Memory B cell (primary cell): ENCODE results near the gene PAPOLB.

Experiments used
- ATAC-seq: fragments of 150-1000 bp; cut with Tn5 transposase; 2 replicates; pipeline ENCODE4 v1.10.0; 2021; ENCODE audit warnings: low read depth, mild to moderate bottlenecking, moderate library complexity
- DNase-seq, 2 donors: peaks; one replicate each; pipeline ENCODE4 v3.0.0; 2022; ENCODE audit warnings: low spot score in 2 of 2
- H3K27ac Mint-ChIP-seq: one replicate; pipeline ENCODE4 v1.8.0; 2022; ENCODE audit warnings: mild to moderate bottlenecking, moderate library complexity, mixed read lengths
- H3K27me3 Mint-ChIP-seq: one replicate; pipeline ENCODE4 v1.8.0; 2022; ENCODE audit warnings: mixed read lengths
- H3K36me3 Mint-ChIP-seq: one replicate; pipeline ENCODE4 v1.8.0; 2022; ENCODE audit warnings: mild to moderate bottlenecking, mixed read lengths
- H3K4me1 Mint-ChIP-seq: one replicate; pipeline ENCODE4 v1.8.0; 2022; ENCODE audit warnings: mixed read lengths
- H3K4me3 Mint-ChIP-seq: one replicate; pipeline ENCODE4 v1.8.0; 2022; ENCODE audit warnings: mild to moderate bottlenecking, moderate library complexity, mixed read lengths
- H3K9me3 Mint-ChIP-seq: one replicate; pipeline ENCODE4 v1.8.0; 2022; ENCODE audit warnings: mixed read lengths

The PAPOLB gene

DNA sequence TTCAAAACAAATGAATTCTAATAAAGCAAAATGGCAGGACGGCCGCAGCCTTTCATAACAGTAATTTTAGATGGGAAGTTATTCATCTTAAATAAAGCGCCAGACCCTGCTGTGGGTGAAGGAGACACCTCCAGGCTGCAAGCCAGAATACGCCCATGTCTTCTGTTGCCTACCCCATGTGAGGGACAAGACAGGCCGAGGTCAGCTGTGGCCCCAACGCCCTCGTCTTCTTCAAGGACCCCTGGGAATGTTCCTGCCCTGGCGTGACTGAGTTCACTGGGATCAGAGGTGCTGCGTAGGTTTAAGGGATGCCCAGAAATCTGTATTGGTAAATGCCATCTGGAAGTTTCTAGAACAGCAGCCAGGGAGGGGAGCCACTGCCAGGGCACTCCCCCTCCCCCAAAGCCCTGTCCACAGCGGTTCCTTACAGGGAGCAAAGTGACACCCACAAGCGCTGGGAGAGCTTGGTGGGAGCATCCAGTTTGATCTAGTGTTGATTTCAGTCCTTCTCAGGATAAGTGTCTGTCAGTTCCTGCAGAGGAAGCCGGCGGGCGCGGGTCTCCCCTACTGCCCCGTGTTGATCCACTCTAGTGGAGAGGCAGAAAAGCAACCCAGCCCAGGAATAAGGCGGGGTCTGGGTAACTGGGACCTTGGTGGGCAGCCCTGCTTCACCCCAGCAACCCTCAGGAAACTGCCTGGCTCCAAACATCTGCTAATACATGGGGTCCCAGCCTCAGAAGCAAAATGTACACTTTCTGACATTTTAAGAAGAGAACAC lies 20.6 kb downstream of the PAPOLB start:
- no peak for ATAC-seq
- H3K9me3 Mint-ChIP-seq, result no peaks in the 10 kb centered on the region
- H3K36me3 Mint-ChIP-seq, result no peaks in the 10 kb centered on the region
- H3K4me3 Mint-ChIP-seq, result no peak overlapping the region
- no peaks in the 10 kb centered on the region for H3K4me1 Mint-ChIP-seq
- no peak for DNase-seq
- no peak overlapping the region for H3K27ac Mint-ChIP-seq
- H3K27me3 Mint-ChIP-seq, result peaks cover 12% of the 10 kb centered on the region

DNA sequence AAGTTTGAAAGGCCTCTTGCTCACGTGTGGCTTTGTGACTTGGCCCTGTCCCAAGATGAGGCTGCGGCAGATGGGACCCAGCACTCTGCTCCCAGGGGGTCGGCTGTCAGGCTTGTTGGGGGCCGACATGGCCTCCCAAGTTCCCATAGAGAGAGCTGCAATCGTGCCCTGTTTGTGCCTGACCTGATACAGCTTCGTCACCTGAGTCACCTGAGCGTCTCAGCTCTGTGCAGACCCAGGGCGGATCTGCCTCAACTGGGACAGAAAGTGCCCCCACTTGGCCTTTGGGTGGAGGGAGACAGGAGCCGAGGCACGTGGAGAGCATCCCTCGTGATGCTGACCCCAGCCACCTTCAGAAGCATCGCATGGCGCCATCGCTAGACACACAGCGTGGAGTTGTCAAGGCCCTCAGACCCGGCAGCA lies 21.7 kb downstream of the PAPOLB start:
- H3K36me3 Mint-ChIP-seq, result no peaks in the 10 kb centered on the region
- no peaks in the 10 kb centered on the region for H3K9me3 Mint-ChIP-seq
- ATAC-seq, result no peak
- no peak overlapping the region for H3K27ac Mint-ChIP-seq
- no peaks in the 10 kb centered on the region for H3K4me1 Mint-ChIP-seq
- no peak for DNase-seq
- H3K27me3 Mint-ChIP-seq, result peaks cover 8% of the 10 kb centered on the region
- no peak overlapping the region for H3K4me3 Mint-ChIP-seq

DNA sequence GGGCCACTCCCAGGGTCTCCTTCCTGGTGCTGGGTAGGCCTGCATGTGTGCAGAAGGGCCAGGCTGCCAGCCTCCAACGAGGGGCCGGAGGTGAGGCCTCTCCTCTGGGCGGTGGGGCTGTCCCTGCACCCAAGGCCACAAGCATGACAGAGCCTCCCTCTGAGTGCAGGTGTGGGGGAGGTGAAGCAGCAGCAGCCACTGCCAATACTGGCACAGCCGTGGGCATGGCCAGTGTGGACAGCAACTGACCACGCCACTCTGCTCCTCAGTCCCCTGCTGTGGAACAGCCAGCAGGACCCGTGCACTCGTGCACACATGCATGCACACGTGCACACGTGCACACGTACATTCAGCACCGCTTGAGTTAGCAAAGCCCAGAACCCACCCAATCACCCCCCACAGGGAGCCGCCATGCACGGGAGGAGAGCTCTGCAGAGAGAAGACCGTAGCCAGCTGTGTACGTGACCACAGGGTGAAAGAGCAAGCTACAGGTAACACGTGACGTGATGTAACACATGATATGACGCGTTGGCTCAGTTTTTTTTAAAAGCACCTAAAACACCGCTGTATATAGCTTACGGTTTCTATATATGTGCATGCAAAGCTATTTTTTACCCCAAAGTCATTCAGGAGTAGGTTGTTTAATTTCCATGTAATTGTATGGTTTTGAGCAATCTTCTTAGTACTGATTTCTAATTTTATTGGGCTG lies 23.1 kb downstream of the PAPOLB start:
- DNase-seq (no peak), ATAC-seq (no peak)
- Mint-ChIP-seq H3K36me3 (no peaks in the 10 kb centered on the region), H3K4me1 (no peaks in the 10 kb centered on the region), H3K27me3 (peaks cover 5% of the 10 kb centered on the region), H3K27ac (no peak overlapping the region), H3K4me3 (no peak overlapping the region), H3K9me3 (no peaks in the 10 kb centered on the region)

DNA sequence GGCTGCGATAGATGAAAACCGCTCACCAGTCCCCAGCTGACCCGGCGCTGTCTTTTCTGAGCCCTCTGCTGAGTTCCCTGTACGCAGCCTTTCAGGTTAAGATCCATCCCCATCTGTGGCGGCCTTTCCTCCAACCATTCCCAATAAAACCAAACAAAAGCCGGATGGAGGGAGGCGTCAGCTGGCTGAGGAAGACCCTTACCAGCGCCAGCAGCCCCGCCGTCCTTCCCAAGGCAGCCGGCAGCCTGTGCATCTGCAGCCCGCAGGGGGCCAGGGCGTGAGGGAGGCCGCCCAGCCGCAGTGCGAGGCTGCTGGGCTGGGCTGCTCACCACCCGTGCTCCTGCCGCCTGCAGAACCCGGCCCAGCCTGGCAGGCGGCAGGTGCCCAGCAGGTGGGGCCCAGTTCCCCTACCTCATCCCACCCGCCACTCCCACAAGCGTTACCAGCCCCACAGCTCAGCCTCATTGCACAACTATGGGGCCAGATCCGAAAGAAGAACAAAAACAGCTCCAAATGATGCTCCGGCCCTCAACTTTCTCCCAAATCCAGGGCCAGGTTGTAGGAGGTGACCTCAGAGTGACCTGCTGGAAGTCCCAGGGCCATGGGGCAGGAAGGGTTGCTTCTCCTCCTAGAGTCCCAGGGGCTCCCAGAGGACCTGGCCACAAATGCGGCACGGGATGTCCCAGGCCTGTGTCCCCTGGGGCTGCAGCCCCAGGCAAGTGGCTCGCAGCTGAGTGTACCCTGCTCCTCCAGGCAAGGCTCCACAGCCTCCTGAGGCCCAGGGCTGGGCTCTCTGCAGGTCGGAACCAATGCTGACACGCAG lies 23.8 kb downstream of the PAPOLB start:
- no peaks in the 10 kb centered on the region for H3K9me3 Mint-ChIP-seq
- no peak for DNase-seq
- H3K27me3 Mint-ChIP-seq, result peaks cover 5% of the 10 kb centered on the region
- no peaks in the 10 kb centered on the region for H3K4me1 Mint-ChIP-seq
- H3K36me3 Mint-ChIP-seq, result no peaks in the 10 kb centered on the region
- H3K27ac Mint-ChIP-seq, result no peak overlapping the region
- no peak for ATAC-seq
- H3K4me3 Mint-ChIP-seq, result no peak overlapping the region

DNA sequence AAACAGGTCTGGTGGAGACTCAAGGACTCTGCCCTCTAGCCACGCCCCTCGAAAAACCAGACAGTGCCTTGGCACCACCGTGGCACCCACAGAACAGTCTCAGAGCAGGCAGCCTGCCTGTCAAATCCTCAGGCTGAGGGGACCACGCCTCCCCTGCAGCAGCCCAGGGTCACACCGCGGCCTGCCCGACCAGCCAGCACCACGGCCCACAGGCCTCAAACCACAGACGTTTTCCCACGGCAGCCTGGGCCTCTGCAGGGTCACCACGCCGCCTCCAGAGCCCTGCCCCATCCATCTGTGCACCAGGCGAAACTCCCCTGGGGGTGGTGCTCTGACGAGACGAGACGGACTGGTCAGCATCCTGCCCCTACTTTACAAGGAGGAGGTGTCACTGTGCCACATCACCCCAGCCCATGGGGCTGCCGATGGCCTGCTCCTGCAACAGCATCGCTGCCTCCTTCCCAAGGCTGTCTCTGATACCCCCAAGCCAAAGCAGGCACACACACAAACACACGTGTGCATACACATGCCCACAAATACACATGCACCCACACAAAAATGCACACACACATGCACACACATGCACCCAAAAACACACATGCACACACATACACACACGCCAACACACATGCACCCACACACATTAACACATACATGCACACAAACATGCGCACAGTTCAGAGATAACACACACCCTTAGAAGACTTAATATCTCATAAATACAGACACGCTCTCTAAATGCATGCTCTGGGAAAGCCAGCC lies 24.6 kb downstream of the PAPOLB start:
- H3K9me3 Mint-ChIP-seq, result no peaks in the 10 kb centered on the region
- no peak overlapping the region for H3K4me3 Mint-ChIP-seq
- H3K36me3 Mint-ChIP-seq, result no peaks in the 10 kb centered on the region
- H3K27ac Mint-ChIP-seq, result no peak overlapping the region
- H3K4me1 Mint-ChIP-seq, result no peaks in the 10 kb centered on the region
- ATAC-seq (no peak), DNase-seq (no peak)
- peaks cover 3% of the 10 kb centered on the region for H3K27me3 Mint-ChIP-seq

DNA sequence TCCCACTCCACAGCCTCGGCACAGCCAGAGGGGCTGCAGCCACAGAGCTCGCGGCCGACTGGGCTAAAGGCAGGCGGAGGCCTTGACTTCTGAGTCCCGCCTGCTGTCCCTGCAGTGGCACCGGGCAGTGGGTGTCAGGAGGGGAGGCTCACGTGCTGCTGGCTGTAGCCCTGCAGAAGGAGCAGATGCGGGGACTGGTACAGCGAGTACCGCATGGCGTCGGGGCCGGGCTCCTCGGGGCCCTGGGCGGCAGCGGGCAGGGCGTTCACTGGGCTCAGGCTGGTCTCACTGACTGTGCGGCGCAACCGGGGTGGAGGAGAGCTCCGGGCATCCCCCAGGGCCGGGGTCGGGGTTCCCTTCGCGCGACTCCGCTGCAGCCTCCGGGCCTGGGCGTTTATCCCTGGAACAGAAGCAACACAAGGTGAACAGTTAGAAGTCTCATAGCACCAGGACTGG lies 25.6 kb downstream of the PAPOLB start:
- Mint-ChIP-seq H3K9me3 (no peaks in the 10 kb centered on the region), H3K4me1 (no peaks in the 10 kb centered on the region), H3K36me3 (no peaks in the 10 kb centered on the region), H3K27me3 (peaks cover 4% of the 10 kb centered on the region), H3K27ac (no peak overlapping the region), H3K4me3 (no peak overlapping the region)
- DNase-seq (no peak), ATAC-seq (no peak)

DNA sequence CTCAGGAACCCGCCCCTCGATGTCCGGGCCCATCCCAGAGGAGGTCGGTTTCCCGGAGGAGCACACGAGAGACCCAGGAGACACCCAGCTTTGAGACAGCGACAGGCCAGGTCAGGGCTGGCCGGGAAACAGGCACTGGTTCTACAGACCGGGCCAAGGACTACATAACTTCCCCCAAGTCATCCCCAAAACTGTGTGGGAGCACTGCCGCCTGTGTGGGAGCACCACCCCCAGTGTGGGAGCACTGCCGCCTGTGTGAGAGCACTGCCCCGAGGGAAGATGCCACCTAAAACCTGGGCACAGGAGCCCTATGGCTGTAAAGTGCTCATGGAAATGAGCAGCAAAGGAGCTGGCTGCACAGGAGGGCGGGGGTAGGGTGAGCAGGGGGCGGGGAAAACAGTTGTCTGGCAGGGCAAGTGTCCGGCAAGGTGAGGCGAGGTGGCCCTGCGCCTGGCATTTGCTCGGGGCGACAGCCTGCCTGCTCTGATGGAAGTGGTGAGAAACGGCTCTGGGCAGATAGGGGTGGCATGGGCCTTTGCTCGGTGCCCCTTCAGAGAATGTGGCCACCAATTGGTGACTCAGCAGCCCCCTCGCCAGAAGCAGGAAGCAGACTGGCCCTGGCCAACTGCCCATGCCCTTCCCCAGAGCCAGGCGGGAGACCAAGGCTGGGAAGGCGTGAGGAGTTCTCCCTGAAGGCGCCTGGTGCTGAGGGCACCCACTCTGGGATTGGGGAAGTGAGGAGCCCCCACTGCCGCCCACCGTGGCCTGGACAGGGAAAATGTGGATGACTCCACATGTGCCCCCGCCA lies 26.2 kb downstream of the PAPOLB start:
- Mint-ChIP-seq H3K36me3 (no peaks in the 10 kb centered on the region), H3K27ac (no peak overlapping the region), H3K4me1 (no peaks in the 10 kb centered on the region), H3K9me3 (no peaks in the 10 kb centered on the region), H3K27me3 (peaks cover 6% of the 10 kb centered on the region), H3K4me3 (no peak overlapping the region)
- ATAC-seq (no peak), DNase-seq (no peak)

DNA sequence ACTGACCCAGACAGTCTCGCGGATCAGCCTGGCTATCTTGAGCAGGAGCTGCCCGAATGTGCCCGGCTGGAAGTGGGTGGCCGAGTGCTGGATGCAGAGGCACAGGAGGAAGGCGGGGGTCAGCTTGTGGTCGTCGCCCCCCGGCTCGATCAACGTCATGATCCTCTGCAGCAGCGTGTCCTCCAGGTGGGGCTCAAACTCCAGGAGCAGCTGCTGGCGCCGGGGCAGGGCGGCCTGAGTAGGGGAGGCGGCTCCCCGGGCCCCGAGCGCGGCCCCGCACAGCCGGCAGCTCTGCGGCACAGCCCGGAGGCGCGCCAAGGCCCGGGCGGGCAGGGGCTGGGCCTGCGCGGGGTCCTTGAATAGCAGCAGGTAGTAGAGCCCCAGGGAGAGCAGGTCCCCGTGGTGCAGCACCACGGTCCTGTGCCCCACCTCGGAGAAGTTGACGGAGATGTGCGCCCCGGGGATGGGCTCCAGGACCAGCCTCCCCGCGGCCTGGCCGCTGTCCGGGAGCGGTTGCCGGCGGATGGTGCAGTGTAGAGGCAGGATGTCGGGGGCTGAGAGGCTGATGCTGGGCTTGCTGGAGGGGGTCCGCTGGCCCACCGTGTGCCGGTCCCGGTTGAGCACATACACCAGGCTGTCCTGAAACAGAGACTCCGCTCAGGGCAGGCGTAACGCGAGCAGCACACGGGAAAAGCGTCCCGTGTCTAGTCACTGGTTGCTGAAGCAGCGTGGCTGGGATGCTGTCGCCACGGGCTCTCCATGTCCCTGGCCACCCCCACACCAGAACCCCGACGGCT lies 27.0 kb downstream of the PAPOLB start:
- H3K27ac Mint-ChIP-seq, result no peak overlapping the region
- no peaks in the 10 kb centered on the region for H3K9me3 Mint-ChIP-seq
- no peak for ATAC-seq
- no peaks in the 10 kb centered on the region for H3K4me1 Mint-ChIP-seq
- no peak for DNase-seq
- H3K36me3 Mint-ChIP-seq, result no peaks in the 10 kb centered on the region
- H3K27me3 Mint-ChIP-seq, result peaks cover 6% of the 10 kb centered on the region
- H3K4me3 Mint-ChIP-seq, result no peak overlapping the region

DNA sequence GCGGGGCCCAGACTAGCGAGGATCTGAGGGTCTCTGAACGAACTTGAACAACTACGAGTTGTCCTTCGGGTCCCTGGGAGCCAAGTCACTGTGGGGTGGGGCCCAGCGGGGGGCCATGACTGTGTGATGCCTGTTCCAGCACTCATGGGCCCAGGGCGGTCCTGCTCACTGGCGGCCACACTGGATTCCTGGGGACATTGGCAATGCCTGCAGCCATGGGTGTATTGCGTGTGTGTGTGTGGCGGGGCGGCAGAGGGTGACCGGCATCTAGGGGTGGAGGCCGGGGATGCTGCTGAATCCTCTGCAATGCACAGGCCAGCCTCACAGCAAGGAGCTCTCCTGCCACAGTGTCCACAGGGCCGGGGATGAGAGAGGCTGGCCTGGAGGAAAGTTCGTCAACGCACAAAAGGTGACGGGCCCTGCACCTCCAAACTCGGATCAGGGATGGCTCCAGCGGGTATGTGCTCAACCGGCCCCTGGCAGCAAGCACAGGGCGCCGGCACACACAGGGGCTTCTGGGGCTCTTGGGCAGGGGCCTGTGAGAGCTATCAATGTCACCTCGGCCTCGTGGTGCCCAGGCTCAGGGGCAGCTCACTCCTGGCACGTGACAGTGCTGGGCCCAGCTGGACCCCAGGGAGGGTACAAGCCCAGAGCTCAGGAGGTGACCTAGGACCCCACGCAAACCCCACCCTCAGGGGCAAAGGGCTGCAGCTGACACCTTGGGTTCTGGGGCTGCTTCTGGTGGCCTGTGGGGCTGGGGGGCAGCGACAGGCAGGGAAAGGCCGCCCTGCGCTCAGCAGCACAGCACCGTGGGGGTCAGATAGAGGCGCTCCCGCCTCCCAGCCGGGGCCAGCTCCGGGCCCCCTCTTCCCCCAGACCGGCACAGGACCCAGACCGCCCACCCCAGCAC lies 27.9 kb downstream of the PAPOLB start:
- H3K9me3 Mint-ChIP-seq, result no peaks in the 10 kb centered on the region
- no peak overlapping the region for H3K4me3 Mint-ChIP-seq
- H3K36me3 Mint-ChIP-seq, result no peaks in the 10 kb centered on the region
- no peak overlapping the region for H3K27ac Mint-ChIP-seq
- DNase-seq, result no peak
- H3K4me1 Mint-ChIP-seq, result no peaks in the 10 kb centered on the region
- peaks cover 6% of the 10 kb centered on the region for H3K27me3 Mint-ChIP-seq
- ATAC-seq, result no peak

DNA sequence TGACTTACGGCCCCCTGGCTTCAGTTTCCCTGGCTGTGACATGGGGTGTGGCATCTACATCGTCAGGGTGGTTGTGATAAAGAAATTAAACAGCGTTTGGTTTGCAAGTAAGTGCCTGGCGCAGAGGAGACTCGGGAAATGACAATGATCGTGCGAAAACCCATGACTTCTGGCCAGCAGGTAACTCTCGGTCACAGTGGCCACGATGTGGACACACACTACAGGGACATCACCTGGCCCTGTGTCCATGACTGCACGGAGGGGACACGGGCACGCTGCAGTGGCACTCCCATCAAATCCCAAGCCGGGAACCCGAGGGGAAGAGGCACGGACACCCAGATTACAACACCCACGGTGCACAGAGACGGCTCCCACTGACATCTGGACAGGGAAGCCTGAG lies 28.7 kb downstream of the PAPOLB start:
- H3K27me3 Mint-ChIP-seq, result peaks cover 6% of the 10 kb centered on the region
- no peak for ATAC-seq

DNA sequence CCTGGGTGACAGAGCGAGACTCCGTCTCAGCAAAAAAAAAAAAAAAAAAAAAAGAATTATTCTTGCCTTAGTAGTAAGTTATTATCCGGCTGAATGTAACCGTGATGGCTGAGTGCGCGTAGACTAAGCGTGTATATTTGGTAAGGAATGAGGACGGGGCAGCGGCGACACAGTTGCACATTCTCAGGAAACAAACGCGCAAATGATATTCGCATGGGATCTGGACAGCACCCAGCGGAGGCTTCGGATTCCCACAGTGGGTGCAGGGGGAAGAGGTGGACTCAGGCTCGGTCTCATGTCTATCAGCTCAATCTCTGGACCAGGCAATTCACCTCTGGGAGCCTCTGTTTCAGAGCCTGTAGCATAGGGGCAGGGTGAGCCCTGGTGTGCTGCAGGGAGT lies 29.1 kb downstream of the PAPOLB start:
- H3K27ac Mint-ChIP-seq, result no peak overlapping the region
- no peak for ATAC-seq
- no peaks in the 10 kb centered on the region for H3K9me3 Mint-ChIP-seq
- H3K27me3 Mint-ChIP-seq, result peaks cover 6% of the 10 kb centered on the region
- no peaks in the 10 kb centered on the region for H3K4me1 Mint-ChIP-seq
- no peak for DNase-seq
- H3K36me3 Mint-ChIP-seq, result no peaks in the 10 kb centered on the region
- H3K4me3 Mint-ChIP-seq, result no peak overlapping the region

More for the DNA sequence above, 28.7 kb downstream of the PAPOLB start:
- no peak for DNase-seq
- no peak overlapping the region for H3K27ac Mint-ChIP-seq
- H3K9me3 Mint-ChIP-seq, result no peaks in the 10 kb centered on the region
- H3K36me3 Mint-ChIP-seq, result no peaks in the 10 kb centered on the region
- H3K4me1 Mint-ChIP-seq, result no peaks in the 10 kb centered on the region
- H3K4me3 Mint-ChIP-seq, result no peak overlapping the region
